ENCODE results near the gene TMEM119.

TMEM119 gene, protein sequence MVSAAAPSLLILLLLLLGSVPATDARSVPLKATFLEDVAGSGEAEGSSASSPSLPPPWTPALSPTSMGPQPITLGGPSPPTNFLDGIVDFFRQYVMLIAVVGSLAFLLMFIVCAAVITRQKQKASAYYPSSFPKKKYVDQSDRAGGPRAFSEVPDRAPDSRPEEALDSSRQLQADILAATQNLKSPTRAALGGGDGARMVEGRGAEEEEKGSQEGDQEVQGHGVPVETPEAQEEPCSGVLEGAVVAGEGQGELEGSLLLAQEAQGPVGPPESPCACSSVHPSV

DNA sequence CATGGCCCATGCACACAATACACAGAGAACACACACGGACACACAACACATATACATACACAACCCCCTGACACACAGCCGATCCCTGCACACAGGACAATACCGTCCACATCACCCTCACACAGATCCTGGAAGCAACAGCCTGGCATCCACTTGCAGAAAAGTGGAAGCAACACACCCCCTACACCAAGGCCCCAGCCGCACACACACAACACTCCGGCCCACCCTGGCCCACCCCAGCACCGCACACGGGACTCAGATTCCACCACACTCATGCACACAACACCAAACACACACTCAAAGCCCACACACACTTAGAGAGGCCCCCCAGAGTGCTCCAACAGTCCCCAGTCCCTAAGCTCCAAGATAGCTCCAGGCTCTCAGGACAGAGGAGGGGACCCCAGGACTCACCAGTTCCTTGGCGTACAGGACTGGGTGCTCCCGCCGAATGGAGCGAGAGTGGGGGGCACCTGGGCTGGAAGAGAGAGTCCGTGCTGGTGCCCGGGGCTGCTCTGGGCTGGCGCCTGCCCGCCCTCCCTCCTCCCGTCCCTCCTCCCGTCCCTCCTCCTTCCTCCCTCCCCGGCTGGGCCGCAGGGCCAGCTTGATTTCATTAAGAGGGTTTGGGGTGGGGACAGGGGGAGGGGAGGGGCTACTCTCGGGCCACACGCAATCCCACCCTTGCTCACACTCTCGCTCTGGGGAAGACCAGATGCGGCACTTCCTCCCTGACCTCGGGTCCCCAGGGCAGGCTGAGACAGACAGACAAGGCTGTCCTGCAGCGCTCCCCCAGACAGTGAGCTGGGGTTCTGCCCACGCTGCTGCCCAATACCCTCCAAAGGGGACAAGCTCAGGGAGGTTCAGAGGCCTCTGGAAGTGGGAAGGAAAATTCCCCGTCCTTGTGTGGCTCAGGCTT, at the start of gene TMEM119:
Gene TMEM119, minus strand, starts transcription at position 526 of the 913 bp plus-strand sequence. CDS start 5,701 bp downstream, outside the sequence.
- DNase-seq = no peak

DNA sequence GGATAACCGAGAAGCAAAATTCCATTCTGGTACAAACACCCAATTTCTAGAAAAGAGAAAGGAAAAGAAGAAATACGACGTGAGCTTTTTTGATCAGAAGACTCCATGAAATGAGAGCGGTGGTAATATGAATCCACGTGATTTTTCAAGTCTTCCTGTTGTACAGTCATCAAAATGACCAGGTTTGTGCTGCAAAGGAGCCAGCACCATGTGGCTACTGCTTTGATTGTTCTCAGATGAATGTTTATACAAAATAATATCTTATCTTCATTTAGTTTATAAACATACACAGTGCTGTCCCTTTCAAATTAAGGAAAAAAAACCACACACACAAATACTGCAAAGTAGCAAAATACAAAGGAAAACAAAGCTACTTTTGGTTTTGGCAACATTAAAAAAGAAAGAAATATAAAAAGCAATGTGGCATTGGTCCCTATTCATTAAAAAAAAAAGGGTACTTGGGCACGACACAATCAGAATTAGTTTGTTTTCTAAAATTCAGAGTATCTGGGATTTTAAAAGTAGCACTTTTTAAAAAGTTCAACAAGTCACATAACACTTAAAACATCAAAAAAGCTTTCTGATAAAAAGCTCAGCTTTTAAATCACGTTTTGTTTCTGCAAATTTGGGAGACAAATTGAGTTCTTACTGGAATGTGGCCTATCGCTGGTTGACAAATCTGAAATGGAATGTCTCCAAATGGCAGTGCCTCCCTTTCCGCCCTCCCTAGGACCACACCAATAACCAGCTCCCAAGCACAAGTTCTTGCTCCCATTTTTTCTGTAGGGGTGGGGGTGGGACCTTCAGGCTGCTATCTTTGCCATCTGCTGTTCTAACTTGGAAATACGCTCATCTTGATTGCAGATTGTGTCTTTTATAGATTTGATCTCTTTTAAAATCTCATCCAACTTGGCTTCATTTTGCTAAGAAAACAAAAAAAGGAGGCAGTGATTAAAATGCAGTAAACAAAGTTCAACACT, 49.0 kb upstream of the TMEM119 start:
- DNase-seq = no peak

DNA sequence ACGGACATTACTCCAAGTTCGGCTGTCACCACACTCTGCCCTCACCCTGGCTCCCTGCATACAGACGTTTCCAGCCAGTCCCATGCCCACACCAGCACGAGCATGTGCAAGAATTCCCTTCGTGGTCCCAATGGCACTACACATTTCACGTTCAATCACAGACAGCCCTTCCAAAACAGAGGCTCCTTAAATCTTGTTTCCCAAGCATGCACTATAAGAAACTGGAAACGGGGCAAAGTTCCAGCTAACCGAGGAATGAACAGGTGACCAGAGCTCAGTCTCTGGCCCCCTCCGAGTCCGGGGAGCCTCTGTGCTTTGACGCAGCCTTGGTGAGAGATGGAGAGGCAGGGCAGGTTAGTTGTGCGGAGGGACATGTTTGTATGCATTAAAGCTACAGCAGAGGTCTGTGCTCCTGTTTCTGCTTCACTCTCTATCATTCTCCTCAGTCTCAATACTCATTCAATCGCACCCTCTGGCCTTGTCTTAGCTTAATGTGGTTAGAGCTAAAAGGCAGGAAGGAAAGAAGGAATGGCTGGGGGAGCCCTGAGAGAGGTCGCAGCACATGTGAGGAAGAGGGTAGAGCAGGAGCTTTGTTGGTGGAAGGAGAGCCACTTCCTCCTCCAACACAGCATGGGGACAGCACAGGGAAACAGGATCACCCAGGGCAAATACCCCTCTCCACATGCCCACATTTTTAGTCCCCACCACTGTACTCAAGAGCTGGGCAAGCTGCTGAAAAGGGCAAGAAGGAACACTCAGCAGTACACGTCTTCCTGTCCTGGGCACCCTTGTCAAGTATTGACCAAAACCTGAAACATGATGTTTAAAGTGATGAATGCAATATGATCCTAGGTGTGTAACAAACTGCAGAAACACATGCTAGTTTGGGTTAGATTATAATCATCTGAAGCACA, 48.1 kb upstream of the TMEM119 start:
- no peak for DNase-seq

DNA sequence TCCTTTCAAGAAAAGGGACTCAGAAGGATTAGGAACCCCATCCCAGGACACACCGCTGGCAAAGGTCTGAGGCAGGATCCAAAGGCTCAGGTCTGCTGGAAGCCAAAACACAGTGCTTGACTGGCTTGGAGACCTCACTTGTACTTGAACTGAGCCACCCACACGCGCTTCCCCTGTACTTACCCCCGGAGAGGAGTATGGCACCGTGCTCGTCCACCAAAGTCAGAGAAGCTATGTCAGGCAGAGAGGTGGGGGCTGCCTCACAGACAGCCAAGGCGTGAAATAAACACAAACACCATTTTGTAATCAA, 46.9 kb upstream of the TMEM119 start:
- no peak for DNase-seq

DNA sequence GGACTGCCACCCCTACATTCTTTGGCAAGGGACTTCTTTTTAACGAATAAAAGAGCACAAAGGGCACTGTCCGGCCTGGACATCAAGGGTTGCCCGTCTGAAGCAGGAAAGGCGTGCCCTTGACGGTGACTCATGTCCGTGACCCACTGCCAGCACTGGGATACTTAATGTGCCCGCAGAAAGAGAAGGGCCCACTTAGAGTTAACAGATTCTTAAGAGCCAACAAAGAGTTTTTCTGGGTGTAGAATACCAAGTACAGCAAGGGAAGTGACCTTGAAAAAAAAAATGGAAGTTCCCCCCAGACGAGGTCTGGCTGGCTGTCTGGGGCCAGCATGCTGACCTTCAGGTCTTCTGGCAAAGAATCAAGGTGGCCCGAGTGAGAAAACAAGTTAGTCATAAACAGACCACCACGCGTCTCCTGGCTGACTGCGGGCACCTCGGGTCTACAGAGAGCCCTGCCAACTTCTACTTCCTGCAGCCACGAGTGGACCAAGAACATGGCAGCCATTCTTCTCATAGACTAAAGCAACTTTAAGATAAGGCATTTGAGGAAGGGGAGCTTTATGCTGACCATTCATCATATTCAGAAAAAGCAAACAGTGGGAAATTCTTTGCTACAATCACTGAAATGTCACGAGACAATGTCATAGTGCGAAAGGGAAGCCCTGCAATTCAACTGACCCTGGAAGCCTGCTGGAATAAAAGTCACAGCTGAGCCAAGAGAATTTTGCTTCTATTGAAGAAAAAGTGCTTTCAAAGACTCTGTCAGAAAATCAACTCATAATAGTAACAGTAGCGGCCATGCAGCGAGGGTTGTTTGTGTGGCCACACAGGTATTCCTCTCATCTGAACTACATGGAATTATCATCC, 46.3 kb upstream of the TMEM119 start:
- DNase-seq = no peak

DNA sequence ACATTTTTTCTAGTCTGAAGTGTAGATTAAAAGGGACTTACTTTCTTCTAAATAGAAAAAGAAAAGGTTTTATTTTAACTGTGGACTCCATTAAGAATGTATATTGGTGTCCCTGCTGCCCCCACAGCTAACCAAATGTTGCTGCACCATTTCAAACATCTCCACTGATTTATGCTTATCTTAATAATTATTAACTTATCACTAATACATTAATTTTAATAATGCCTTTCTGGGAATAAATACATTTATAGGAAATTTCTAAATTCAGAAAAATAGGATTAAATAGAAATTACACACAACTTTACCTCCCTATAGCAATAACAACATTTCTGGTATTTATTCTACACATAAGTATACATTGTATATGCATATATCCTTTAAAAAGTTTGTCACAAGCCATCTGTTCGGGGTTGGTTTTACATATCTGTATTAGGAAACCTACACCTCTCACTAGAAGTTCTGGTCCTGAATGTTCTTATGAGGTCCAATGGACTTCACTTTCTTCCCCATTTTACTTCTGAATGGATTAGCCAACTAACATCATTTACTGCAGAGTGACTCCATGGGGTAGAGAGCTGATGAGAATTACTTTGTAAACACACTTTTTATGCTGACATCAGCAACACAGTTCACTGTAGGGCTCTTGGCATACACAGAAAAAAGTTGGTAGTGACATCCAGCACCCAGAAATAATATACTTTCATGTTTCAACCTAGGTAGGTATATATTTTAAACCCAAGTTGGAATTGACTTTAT, 45.2 kb upstream of the TMEM119 start:
- no peak for DNase-seq

DNA sequence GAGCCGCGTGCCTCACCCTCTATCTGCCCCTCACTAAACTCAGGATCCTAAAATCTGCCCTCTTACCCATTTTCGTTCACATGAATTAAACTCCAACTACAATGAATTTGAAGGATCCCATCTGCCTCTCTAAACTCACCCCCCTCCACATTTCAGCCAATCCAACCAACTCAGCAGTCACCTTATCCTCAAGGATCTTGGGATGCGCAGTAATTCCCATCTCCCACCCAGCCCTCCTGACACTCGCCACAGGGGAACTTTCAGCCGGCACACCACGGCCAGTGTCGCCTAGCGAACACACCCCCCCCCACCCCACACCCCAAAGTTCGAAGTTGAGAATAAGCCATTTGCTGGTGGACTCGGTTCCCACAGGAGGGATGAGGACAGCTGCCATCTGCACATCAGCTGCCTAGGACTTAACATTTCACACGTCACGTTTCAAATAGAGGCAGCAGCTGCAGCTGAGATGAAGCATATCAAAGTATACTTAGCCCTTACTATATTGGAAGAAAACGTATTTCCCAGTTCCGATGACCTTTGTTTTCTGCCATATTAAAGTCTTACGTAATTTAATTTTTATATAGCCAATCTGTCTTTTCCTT, 44.5 kb upstream of the TMEM119 start:
- DNase-seq = no peak

DNA sequence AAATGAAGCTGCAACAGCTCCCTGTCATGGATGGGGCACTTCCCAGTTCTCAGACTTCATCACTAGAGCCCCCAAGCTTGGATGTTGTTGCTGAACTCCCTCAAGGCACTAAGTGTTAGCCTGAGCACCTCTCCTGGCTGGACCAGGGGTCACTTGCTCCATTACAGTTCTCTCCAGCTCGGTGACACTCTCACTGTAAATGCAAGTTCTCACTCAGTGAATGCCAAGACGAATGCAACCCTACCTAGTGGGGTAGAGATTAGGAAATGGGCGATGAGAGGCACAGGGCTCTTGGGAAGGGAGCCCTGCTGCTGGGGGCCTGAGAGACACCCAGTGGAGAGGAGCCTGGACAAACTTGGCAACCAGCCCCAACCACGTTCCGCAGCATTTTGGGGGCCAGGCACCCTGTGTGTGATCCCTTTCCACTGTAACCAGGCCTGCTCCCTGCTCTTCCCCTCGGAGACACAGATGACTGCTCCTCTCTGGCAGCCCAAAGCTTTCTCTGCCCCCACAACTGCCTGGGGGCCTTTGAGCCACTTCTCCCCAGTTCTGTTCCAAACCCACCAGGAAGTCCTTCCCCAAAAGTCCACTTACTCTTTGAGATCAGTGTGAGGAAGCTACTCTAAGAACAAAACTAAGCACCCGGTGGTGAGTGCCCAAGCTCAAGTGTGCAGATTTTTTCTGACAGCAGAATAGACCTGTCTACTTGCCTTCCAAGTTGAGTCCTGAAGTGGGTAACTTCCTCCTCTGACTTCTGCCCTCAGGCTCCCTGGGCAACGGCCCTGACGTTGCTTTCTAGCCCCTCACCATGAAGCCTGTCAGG, 43.8 kb upstream of the TMEM119 start:
- DNase-seq = no peak

DNA sequence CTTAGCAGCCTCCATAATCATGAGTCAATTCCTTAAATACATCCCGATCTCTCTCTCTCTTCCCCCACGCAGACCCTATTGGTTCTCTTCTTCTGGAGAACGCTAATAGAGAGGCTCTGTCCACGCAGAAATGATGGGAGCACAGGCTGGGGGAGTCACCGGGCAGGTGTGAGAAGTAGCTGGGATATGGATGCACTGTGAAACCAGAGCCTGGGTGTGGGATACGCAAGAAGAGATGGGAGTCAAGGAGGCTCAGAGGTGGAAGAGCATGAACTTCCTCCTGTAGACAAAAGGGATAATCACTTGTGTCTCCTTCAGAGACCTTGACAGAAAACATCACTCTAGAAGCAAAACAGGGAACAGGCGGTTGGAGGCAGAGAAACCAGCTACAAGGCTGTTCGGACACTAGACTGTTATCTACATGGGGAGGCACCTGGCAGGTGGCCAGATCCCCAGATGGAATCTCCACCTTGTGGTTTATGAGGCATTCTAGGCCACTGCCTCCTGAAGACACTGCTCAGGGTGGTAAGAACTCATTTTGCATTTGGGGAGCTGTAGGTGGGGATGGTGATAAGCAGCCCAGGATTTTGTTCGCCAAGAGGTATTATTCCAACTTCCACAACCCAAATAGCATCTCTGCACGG, 43.0 kb upstream of the TMEM119 start:
- DNase-seq = no peak

DNA sequence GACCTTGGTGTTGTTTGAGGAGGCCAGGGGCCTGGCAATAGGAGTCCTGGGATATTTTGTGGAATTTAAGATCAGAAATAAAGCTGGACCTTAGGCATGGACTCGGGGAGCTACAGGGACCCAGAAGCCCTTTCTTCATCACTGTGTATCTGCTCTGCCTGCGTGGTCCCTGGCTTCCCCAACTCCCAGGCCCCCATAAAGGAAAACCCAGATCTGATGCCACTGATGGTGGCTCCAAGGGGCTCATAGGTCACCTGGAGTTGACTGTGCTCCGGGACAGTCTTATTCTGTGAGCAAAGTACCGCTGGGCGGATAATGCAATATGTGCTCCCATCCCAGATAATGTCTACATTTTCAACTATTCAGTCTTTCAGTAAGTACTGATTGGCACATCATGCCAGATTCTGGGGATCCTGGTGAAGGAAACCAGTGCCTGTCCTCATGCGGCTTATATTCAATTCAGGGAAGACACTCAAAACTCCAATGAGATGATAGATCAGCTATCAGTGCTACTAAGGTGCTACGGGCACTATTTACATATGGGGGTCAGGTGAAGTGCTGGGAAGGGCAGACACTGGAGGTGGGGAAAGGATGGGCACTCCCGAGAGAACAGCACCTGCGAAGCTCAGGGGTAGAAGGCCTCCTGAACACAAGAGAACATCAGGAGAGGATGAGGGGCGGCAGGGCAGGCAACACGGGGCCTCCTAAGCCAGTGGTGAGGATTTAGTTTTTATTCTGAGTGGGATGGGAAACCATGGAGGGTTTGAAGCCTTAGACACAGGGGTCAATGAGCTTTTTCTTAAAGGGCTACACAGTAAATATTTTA, 41.3 kb upstream of the TMEM119 start:
- no peak for DNase-seq

DNA sequence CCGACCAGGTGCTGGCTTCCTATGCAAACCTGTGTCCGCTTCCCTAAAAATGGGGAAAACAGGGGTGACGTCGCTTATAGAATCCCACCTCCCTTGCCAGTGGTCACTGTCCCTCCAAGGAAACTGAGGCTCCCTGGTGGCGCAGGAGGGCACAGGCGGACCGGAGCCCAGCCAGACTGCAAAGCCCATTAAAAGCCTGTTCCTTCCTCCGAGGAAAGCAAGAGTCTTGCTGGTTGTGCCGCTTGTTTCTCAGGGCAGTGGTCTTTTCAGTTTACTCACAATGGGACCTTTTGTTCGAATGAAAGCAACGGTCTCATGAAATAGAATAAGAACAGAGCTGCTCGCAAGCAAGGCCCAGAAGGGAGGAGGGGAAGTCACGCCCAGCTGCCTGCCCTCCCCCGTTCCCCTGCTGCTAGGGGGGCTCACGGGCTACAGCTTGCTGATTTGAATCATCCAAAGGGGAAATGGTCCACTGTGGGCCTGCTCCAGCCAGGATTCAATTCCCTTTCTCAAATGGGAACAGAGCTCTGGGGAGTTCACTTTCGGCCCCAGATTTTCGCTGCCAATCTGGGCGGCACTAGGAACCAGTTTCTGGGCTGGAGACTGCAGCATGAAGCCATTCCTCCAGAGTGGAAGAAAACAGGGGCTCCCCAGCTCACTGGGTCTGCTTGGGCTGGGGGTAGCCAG, 40.4 kb upstream of the TMEM119 start:
- no peak for DNase-seq

DNA sequence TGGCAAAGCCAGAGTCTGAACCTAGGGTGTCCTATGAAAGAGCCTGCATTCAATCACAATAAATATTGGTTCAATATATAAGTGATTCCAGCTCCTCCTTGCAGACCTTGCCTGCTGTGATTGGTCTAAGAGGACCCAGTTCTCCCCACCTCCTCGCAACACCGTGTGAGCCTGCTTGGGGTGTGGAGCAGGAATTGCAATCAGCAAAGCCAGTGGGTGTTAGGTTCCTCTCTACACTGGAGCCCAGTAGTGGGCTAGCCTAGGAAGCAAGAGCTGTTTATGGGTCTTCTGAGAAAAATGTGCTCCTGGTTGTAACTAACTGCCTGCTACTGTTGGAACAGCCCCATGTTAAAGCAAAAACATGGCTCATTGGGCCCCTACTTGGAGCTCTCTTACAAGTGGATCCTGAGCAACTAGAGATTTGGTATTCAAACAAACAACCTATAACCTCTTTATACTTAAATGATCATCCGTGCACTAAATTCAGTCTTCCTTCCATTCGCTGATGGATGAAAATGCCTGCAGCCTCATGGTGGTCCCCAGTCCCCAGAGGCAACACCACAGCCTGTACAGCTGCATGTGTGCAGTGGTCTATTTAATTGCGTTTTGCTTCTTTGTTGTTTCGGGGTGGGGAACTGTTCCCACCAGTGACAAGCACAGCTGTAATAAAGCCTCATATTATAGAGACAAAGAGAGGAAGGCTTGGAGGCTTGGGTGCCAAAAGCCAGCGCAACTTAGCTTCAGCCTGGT, 39.5 kb upstream of the TMEM119 start:
- DNase-seq = no peak

DNA sequence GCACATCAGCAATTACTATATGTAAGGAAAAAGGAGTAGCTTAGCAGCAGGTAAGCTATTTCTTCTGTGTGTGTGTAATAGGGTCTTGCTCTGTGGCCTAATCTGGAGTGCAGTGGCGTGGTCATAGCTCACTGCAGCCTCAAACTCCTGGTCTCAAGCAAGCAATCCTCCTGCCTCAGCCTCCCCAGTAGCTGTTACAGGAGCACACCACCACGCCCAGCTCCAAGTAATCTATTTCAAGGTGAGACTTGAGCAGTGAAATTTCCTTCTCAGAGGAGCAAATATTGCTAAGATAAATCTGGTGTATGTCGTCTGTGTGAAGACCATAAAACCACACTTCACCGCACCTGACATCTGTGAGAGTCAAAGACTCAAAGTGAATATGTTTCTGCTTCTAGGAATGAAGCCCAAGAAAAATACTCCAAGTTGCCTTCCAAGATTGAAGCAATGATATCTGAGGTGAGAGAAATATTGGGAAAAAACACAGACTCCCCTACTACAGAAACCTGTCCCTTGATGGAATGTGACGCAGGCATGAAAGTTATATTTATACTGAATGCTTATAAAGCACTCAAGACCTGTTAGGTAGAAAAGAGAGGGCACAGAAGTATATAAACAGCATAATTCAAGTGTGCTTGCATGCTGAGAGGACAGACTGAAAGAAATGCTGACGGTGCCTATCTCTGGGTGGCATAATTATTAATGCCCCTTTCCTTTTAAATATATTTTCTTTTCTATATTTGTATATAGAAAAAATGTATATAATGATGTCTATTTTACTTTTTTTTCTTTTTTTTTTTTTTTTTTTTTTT, 38.3 kb upstream of the TMEM119 start:
- DNase-seq = no peak

DNA sequence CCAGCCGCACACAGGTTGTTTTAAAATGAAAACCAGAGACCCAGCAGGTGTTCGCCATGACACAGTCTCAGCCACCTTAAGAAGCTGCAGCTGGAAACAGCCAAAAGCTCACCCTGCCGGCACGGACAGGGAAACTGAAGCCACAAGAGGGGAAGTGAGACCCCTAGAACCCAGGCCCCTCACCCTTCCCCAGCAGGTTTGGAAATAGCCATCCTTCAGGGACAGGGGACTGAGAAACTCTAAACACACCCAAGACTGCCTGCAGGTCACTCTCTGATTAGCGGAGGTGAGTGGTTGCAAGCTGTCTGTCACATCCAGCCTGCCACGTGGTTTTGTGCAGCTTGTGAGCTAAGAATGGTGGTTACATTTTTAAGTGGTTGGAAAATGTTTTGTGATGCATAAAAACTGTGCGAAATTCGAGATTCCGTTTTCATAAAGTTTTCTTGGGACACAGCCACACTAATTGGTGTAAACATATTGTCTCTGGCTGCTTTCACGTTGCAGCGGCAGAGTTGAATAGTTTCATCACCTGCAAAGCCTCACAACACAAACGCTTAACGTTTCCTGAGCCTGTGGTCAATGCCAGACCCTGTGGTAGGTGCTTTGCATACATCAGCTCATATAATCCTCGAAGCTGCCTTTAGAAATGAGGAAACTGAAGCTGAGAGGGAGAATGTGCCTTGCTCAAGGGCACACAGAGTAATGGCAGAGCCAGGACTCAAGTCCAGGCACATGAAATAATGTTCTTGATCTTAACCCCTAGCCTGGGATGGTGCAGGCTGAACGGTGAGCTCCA, 37.5 kb upstream of the TMEM119 start:
- peak; percentile 82 for DNase-seq
